Mesendoderm (in vitro differentiated cells): Measurements from ENCODE around the gene LPIN2.

Experiments used
- DNase-seq: peaks from one replicate; pipeline ENCODE4 v3.0.0; 2013
- H2AK5ac ChIP-seq: 2 replicates; pipeline ENCODE4 v1.6.1; 2013; ENCODE audit warnings: low read length, inconsistent platforms
- H2BK120ac ChIP-seq: 2 replicates; pipeline ENCODE4 v1.6.1; 2013; ENCODE audit warnings: low read depth, mild to moderate bottlenecking, low read length, moderate library complexity, mixed read lengths
- H2BK15ac ChIP-seq: replicated peaks from 2 replicates; pipeline ENCODE4 v1.6.1; 2013; ENCODE audit warnings: low read depth, mild to moderate bottlenecking, moderate library complexity
- H2BK5ac ChIP-seq: 2 replicates; pipeline ENCODE4 v1.6.1; 2013; ENCODE audit warnings: low read length, inconsistent platforms
- H3K18ac ChIP-seq: 2 replicates; pipeline ENCODE4 v1.6.1; 2013; ENCODE audit warnings: mild to moderate bottlenecking, low read length, mixed read lengths
- H3K23ac ChIP-seq: one replicate; pipeline ENCODE4 v1.6.1; 2013; ENCODE audit warnings: low read length
- H3K27ac ChIP-seq: 2 replicates; pipeline ENCODE4 v1.5.1; 2013; ENCODE audit warnings: low read depth, mild to moderate bottlenecking, inconsistent platforms, low read length, moderate library complexity
- H3K27me3 ChIP-seq: 2 replicates; pipeline ENCODE4 v1.6.1; 2013; ENCODE audit warnings: low read length, control low read depth, mild to moderate bottlenecking, inconsistent platforms; ENCODE audit not compliant: insufficient read depth, poor library complexity
- H3K36me3 ChIP-seq: 2 replicates; pipeline ENCODE4 v1.6.1; 2013; ENCODE audit warnings: low read length, inconsistent platforms; ENCODE audit not compliant: control insufficient read depth, insufficient read depth
- H3K4ac ChIP-seq: one replicate; pipeline ENCODE4 v1.6.1; 2013; ENCODE audit warnings: low read depth, mild to moderate bottlenecking, low read length, moderate library complexity
- H3K4me1 ChIP-seq: 2 replicates; pipeline ENCODE4 v1.6.1; 2013; ENCODE audit warnings: low read depth, low read length, inconsistent platforms; ENCODE audit not compliant: control insufficient read depth
- H3K4me2 ChIP-seq: 2 replicates; pipeline ENCODE4 v1.6.1; 2013; ENCODE audit warnings: low read length
- H3K4me3 ChIP-seq: 2 replicates; pipeline ENCODE4 v1.5.1; 2013; ENCODE audit warnings: mild to moderate bottlenecking, low read length
- H3K56ac ChIP-seq: one replicate; pipeline ENCODE4 v1.6.1; 2013; ENCODE audit warnings: low read length
- H3K79me1 ChIP-seq: 2 replicates; pipeline ENCODE4 v1.6.1; 2013; ENCODE audit warnings: low read length, inconsistent platforms
- H3K79me2 ChIP-seq: 2 replicates; pipeline ENCODE4 v1.6.1; 2013; ENCODE audit warnings: mild to moderate bottlenecking, low read length; ENCODE audit not compliant: control insufficient read depth, insufficient read depth
- H3K9ac ChIP-seq: 2 replicates; pipeline ENCODE4 v1.6.1; 2013; ENCODE audit warnings: low read length, inconsistent platforms
- H4K5ac ChIP-seq: one replicate; pipeline ENCODE4 v1.6.1; 2013; ENCODE audit warnings: low read length
- H4K8ac ChIP-seq: one replicate; pipeline ENCODE4 v1.6.1; 2013; ENCODE audit warnings: low read depth, mild to moderate bottlenecking, control low read depth, low read length, moderate library complexity
- WGBS: extraction: QIAGEN DNeasy Blood & Tissue Kit; methylation state at CpG from one replicate; pipeline ENCODE4 v1.1.7; 2013; ENCODE audit warnings: low lambda C conversion rate, missing lambda C conversion rate; ENCODE audit not compliant: insufficient coverage; ENCODE audit errors: extremely low coverage; 5-methylcytosine and 5-hydroxymethylcytosine counted together

Gene LPIN2

DNA sequence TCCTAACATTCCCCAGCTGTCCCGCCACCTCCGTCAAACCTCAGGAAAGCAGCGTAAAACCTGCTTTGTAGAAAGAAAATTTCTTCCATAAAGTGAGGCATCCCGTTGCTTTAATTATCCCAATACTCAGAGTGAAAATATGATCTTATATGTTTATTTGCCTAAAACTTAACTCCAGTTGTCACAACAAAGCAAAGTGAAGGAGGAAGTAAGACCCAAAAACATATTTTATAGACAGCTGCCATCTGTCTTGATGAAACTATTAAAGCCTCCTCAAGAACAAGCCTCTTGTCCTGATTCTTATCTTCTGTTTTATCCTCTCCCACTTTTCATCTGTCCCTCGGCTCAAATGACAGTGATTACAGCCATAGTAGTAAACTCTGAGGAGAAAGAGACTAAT, 28.9 kb upstream of the LPIN2 start:
- H2AK5ac ChIP-seq: no peak overlapping the region
- no peak overlapping the region for H3K4ac ChIP-seq
- no peak overlapping the region for H2BK120ac ChIP-seq
- H2BK5ac ChIP-seq: no peak overlapping the region
- H3K36me3 ChIP-seq: no peaks in the 10 kb centered on the region
- H3K9ac ChIP-seq: no peak overlapping the region
- H4K5ac ChIP-seq: no peak overlapping the region
- H3K27me3 ChIP-seq: no peaks in the 10 kb centered on the region
- no peaks in the 10 kb centered on the region for H3K4me1 ChIP-seq
- H3K27ac ChIP-seq: no peak overlapping the region
- H3K4me3 ChIP-seq: no peak overlapping the region
- H3K18ac ChIP-seq: no peak overlapping the region
- DNase-seq: no peak
- H3K56ac ChIP-seq: no peak overlapping the region
- no peaks in the 10 kb centered on the region for H3K79me2 ChIP-seq
- no peak overlapping the region for H4K8ac ChIP-seq
- no peak overlapping the region for H3K4me2 ChIP-seq
- no peaks in the 10 kb centered on the region for H3K79me1 ChIP-seq
- no peak overlapping the region for H3K23ac ChIP-seq
- WGBS: no CpG with 5 or more reads among the region's 5 CpGs
- no peak overlapping the region for H2BK15ac ChIP-seq

DNA sequence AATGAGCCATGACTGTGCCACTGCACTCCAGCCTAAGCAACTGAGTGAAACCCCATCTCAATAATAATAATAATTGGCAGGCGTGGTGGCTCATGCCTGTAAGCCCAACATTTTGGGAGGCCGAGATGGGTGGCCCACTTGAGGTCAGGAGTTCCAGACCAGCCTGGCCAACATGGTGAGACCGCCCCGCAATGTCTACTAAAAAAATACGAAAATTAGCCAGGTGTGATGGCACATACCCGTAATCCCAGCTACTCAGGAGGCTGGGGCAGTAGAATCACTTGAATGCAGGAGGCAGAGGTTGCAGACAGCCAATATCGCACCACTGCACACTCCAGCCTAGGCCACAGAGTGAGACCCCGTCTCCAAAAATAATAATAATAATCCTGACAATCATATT, 27.9 kb upstream of the LPIN2 start:
- H3K4me1 ChIP-seq: no peaks in the 10 kb centered on the region
- H3K79me2 ChIP-seq: no peaks in the 10 kb centered on the region
- no peaks in the 10 kb centered on the region for H3K36me3 ChIP-seq
- H3K56ac ChIP-seq: no peak overlapping the region
- H3K4me2 ChIP-seq: no peak overlapping the region
- no peak overlapping the region for H4K8ac ChIP-seq
- DNase-seq: no peak
- no peak overlapping the region for H2BK5ac ChIP-seq
- no peaks in the 10 kb centered on the region for H3K79me1 ChIP-seq
- WGBS: no CpG with 5 or more reads among the region's 8 CpGs
- no peak overlapping the region for H2AK5ac ChIP-seq
- no peak overlapping the region for H2BK15ac ChIP-seq
- H3K27me3 ChIP-seq: no peaks in the 10 kb centered on the region
- H4K5ac ChIP-seq: no peak overlapping the region
- H3K27ac ChIP-seq: no peak overlapping the region
- no peak overlapping the region for H3K4ac ChIP-seq
- no peak overlapping the region for H3K9ac ChIP-seq
- no peak overlapping the region for H2BK120ac ChIP-seq
- no peak overlapping the region for H3K23ac ChIP-seq
- H3K4me3 ChIP-seq: no peak overlapping the region
- no peak overlapping the region for H3K18ac ChIP-seq

DNA sequence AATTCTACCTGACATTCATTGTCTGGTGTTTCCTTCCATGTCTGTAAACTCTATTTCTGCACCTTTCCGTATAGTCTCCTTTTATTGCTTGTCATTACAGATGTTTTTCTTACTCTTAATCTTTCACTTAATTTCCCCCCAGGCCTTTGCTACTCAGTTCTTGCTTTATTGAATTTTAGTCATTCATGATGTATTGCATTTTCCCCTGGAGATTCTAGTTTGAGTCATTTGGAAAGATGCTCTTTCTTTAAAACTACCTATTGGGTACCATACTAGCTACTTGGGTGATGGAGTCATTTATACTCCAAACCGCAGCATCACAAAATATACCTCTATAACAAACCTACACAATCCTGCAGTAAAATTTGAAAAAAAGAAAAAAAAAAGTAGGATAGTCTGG, 27.2 kb upstream of the LPIN2 start:
- Histone ChIP-seq H3K9ac (no peak overlapping the region), H3K56ac (no peak overlapping the region), H3K36me3 (no peaks in the 10 kb centered on the region), H3K18ac (no peak overlapping the region), H2BK120ac (no peak overlapping the region), H4K5ac (no peak overlapping the region), H3K23ac (no peak overlapping the region), H4K8ac (no peak overlapping the region), H3K4me3 (no peak overlapping the region), H2AK5ac (no peak overlapping the region), H2BK5ac (no peak overlapping the region), H3K79me1 (no peaks in the 10 kb centered on the region), H3K27me3 (no peaks in the 10 kb centered on the region), H3K4ac (no peak overlapping the region), H3K4me2 (no peak overlapping the region), H2BK15ac (no peak overlapping the region), H3K27ac (no peak overlapping the region), H3K4me1 (no peaks in the 10 kb centered on the region), H3K79me2 (no peaks in the 10 kb centered on the region)
- no peak for DNase-seq
- no CpG with 5 or more reads among the region's 2 CpGs for WGBS

DNA sequence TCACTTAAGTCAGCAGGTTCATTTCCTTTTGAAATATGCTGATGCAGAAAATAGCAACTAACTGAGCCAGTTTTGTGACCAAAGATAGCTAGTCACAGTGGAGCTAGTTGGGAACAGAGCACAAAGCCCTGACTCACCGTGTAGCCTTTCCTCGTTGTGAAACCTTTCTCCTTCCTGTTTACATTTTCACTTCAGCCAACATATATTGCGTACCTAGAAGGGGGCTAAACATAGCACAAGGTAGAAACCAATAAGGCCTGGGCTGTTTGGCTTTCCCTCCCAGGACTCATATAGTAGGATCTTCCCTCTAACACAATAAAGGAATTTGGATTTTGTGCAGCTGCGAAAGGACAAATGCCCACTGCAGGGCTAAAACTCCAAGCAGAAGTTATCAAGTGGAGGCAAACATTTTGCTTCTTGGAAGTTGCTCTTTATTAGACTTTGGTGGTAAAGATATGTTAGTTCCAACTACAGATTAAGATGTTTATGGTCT, 24.5 kb upstream of the LPIN2 start:
- H3K27ac ChIP-seq: no peak overlapping the region
- WGBS: no CpG with 5 or more reads among the region's 4 CpGs

DNA sequence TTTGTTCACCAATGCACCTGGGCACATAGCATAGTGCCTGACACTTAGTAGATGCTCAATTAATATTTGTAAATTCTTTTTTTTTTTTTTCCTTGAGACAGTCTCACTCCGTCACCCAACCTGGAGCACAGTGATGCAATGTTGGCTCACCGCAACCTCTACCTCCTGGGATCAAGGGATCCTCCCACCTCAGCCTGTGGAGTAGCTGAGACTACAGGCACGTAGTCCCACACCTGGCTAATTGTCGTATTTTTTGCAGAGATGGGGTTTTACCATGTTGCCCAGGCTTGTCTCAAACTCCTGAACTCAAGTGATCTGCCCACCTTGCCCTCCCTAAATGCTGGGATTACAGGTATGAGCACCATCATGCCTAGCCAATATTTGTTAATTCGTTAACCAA, 23.2 kb upstream of the LPIN2 start:
- H2AK5ac ChIP-seq: no peak overlapping the region
- H3K27ac ChIP-seq: no peak overlapping the region
- H3K4me1 ChIP-seq: no peaks in the 10 kb centered on the region
- no peak overlapping the region for H3K9ac ChIP-seq
- no peak overlapping the region for H2BK15ac ChIP-seq
- no peak overlapping the region for H2BK120ac ChIP-seq
- no peaks in the 10 kb centered on the region for H3K79me1 ChIP-seq
- H2BK5ac ChIP-seq: no peak overlapping the region
- no CpG with 5 or more reads among the region's 5 CpGs for WGBS
- no peak overlapping the region for H3K23ac ChIP-seq
- H3K79me2 ChIP-seq: no peaks in the 10 kb centered on the region
- DNase-seq: no peak
- no peaks in the 10 kb centered on the region for H3K27me3 ChIP-seq
- H3K18ac ChIP-seq: no peak overlapping the region
- H3K4ac ChIP-seq: no peak overlapping the region
- no peaks in the 10 kb centered on the region for H3K36me3 ChIP-seq
- no peak overlapping the region for H3K4me2 ChIP-seq
- no peak overlapping the region for H4K5ac ChIP-seq
- H3K4me3 ChIP-seq: no peak overlapping the region
- no peak overlapping the region for H3K56ac ChIP-seq
- H4K8ac ChIP-seq: no peak overlapping the region

More for the DNA sequence above, 24.5 kb upstream of the LPIN2 start:
- no peak overlapping the region for H3K23ac ChIP-seq
- H3K27me3 ChIP-seq: no peaks in the 10 kb centered on the region
- no peak overlapping the region for H3K9ac ChIP-seq
- H3K4me3 ChIP-seq: no peak overlapping the region
- no peaks in the 10 kb centered on the region for H3K79me2 ChIP-seq
- no peak overlapping the region for H4K8ac ChIP-seq
- no peak overlapping the region for H2BK15ac ChIP-seq
- H3K79me1 ChIP-seq: no peaks in the 10 kb centered on the region
- H4K5ac ChIP-seq: no peak overlapping the region
- H3K4me1 ChIP-seq: no peaks in the 10 kb centered on the region
- H3K56ac ChIP-seq: no peak overlapping the region
- H2AK5ac ChIP-seq: no peak overlapping the region
- H3K4me2 ChIP-seq: no peak overlapping the region
- no peak overlapping the region for H2BK120ac ChIP-seq
- peak; percentile 43 for DNase-seq
- H3K4ac ChIP-seq: no peak overlapping the region
- no peaks in the 10 kb centered on the region for H3K36me3 ChIP-seq
- no peak overlapping the region for H3K18ac ChIP-seq
- H2BK5ac ChIP-seq: no peak overlapping the region

DNA sequence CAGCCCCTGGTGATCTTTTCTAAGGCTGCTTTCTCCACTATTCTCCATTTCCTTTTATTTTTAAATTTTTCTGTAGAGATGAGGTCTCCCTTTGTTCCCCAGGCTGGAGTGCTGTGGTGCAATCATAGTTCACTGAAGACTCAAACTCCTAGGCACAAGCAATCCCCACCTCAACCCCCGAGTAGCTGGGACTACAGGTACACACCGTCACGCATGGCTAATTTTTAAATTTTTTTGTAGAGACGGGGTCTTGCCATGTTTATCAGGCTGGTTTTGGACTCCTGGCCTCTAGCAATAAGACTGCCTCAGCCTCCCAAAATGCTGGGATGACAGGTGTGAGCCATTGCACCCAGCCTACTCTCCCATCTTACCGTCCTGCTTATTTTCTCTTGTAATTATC, 22.7 kb upstream of the LPIN2 start:
- H2BK5ac ChIP-seq: no peak overlapping the region
- no peak overlapping the region for H3K4ac ChIP-seq
- no peaks in the 10 kb centered on the region for H3K36me3 ChIP-seq
- no peak overlapping the region for H3K4me2 ChIP-seq
- no peak overlapping the region for H3K9ac ChIP-seq
- H3K4me3 ChIP-seq: no peak overlapping the region
- no peak overlapping the region for H3K27ac ChIP-seq
- no peaks in the 10 kb centered on the region for H3K79me1 ChIP-seq
- no peak overlapping the region for H2AK5ac ChIP-seq
- no peak overlapping the region for H3K56ac ChIP-seq
- H3K79me2 ChIP-seq: no peaks in the 10 kb centered on the region
- no peak overlapping the region for H2BK120ac ChIP-seq
- no peak overlapping the region for H2BK15ac ChIP-seq
- no peaks in the 10 kb centered on the region for H3K4me1 ChIP-seq
- H3K27me3 ChIP-seq: no peaks in the 10 kb centered on the region
- WGBS: no CpG with 5 or more reads among the region's 5 CpGs
- no peak overlapping the region for H3K23ac ChIP-seq
- DNase-seq: no peak
- H3K18ac ChIP-seq: no peak overlapping the region
- H4K8ac ChIP-seq: no peak overlapping the region
- H4K5ac ChIP-seq: no peak overlapping the region
